Neural progenitor cell (in vitro differentiated cells): ENCODE data around the gene NF2.
A peak's percentile ranks its signal among the peaks of the same experiment; 100 is the strongest.

Experiments used
- CTCF ChIP-seq: fragments of 200-600 bp; sonication (generic); IDR thresholded peaks from 2 replicates; pipeline ENCODE4 v1.5.1; 2017; ENCODE audit warnings: antibody characterized with exemption, mild to moderate bottlenecking
- EZH2 ChIP-seq: fragments of 200-600 bp; sonication (generic); IDR thresholded peaks from 2 replicates; pipeline ENCODE4 v1.6.1; 2017; ENCODE audit warnings: antibody characterized with exemption, mild to moderate bottlenecking, moderate library complexity
- EZH2phosphoT487 ChIP-seq: fragments of 200-600 bp; sonication (generic); IDR thresholded peaks from 2 replicates; pipeline ENCODE4 v1.6.1; 2017; ENCODE audit warnings: antibody characterized with exemption

- TF ChIP-seq CTCF = peak; percentile 61
- no peak for TF ChIP-seq EZH2
- TF ChIP-seq EZH2phosphoT487 = no peak
These were observed 5.7 kb downstream of the NF2 start for GRCh38 chr22:29609139-29609538.
